GM19351 (cell line): ENCODE measurements around the gene DDX51.
A peak's percentile ranks its signal among the peaks of the same experiment; 100 is the strongest.
"Not testable (repeated sequence)": the region's sequence is repeated elsewhere in the genome, so short reads cannot be mapped to it uniquely, and the experiment has no call there.

Source experiments
- ATAC-seq: cut with Tn5 transposase; IDR thresholded peaks from one replicate; pipeline ENCODE4 v1.9.1; 2021; ENCODE audit warnings: mild to moderate bottlenecking, moderate library complexity; ENCODE audit not compliant: unreplicated experiment

The DDX51 gene

GRCh38 chr12:132154941-132155770 lies 11.0 kb upstream of the DDX51 start:
- no peak for ATAC-seq

- peak; percentile 27 for ATAC-seq
Measured at GRCh38 chr12:132154341-132154761, 10.2 kb upstream of the DDX51 start.

- ATAC-seq = peak; percentile 95
Measured at GRCh38 chr12:132153501-132154340, 9.6 kb upstream of the DDX51 start.

GRCh38 chr12:132152953-132153352 lies 8.8 kb upstream of the DDX51 start:
- ATAC-seq = no peak

- no peak for ATAC-seq
Measured at GRCh38 chr12:132152411-132152821, 8.3 kb upstream of the DDX51 start.

- no peak for ATAC-seq
Measured at GRCh38 chr12:132151766-132152410, 7.8 kb upstream of the DDX51 start.

GRCh38 chr12:132151145-132151765 lies 7.1 kb upstream of the DDX51 start:
- no peak for ATAC-seq

GRCh38 chr12:132150780-132151144 lies 6.6 kb upstream of the DDX51 start:
- no peak for ATAC-seq

- ATAC-seq = not testable (repeated sequence)
Measured at GRCh38 chr12:132149526-132149925, 5.4 kb upstream of the DDX51 start.

GRCh38 chr12:132148368-132149045 lies 4.4 kb upstream of the DDX51 start:
- ATAC-seq = no peak

- no peak for ATAC-seq
Measured at GRCh38 chr12:132147423-132148367, 3.6 kb upstream of the DDX51 start.

GRCh38 chr12:132146772-132147422 lies 2.8 kb upstream of the DDX51 start:
- no peak for ATAC-seq

- no peak for ATAC-seq
Measured at GRCh38 chr12:132146098-132146497, 2.0 kb upstream of the DDX51 start.

- no peak for ATAC-seq
Measured at GRCh38 chr12:132145334-132145733, 1.2 kb upstream of the DDX51 start.

GRCh38 chr12:132144810-132145168 lies 670 bp upstream of the DDX51 start:
- peak; percentile 3 for ATAC-seq

- ATAC-seq = peak; percentile 29
Measured at GRCh38 chr12:132143336-132144071, 615 bp downstream of the DDX51 start.

- ATAC-seq = no peak
Measured at GRCh38 chr12:132142679-132143335, 1.3 kb downstream of the DDX51 start.
